Calu3 (cell line): Measurements from ENCODE around the gene MICAL1. TPM values are rescaled to one million over a fixed set of nuclear protein-coding genes. Genes with fewer than 3 reads are reported as not detected.

ENCODE experiments used
- BruUV-seq: library from RNA; stranded (reverse); fragments of 400-500 nt; replicated peaks from 2 replicates; lab custom pipeline; 2021; lab: Mats Ljungman, UMichigan
- CTCF ChIA-PET: fragments of 300-600 bp; sonication (Branson Sonifier 250); formaldehyde crosslinking; loops from one replicate; lab custom pipeline; 2022; ENCODE audit warnings: antibody characterized with exemption; lab: Charles Lee
- DNase-seq: peaks from one replicate; pipeline ENCODE4 v3.0.0; 2022
- H3K27ac Mint-ChIP-seq: one replicate; pipeline ENCODE4 v1.8.0; 2022; ENCODE audit warnings: mixed read lengths; ENCODE audit not compliant: unreplicated experiment
- H3K27me3 Mint-ChIP-seq: one replicate; pipeline ENCODE4 v1.8.0; 2022; ENCODE audit warnings: mixed read lengths; ENCODE audit not compliant: unreplicated experiment
- H3K36me3 Mint-ChIP-seq: one replicate; pipeline ENCODE4 v1.8.0; 2022; ENCODE audit warnings: mild to moderate bottlenecking, moderate library complexity, mixed read lengths; ENCODE audit not compliant: insufficient read depth, unreplicated experiment
- H3K4me1 Mint-ChIP-seq: one replicate; pipeline ENCODE4 v1.8.0; 2022; ENCODE audit warnings: mild to moderate bottlenecking, low read depth, mixed read lengths; ENCODE audit not compliant: unreplicated experiment
- H3K4me3 Mint-ChIP-seq: one replicate; pipeline ENCODE4 v1.8.0; 2022; ENCODE audit warnings: mild to moderate bottlenecking, low read depth, moderate library complexity, mixed read lengths; ENCODE audit not compliant: unreplicated experiment
- H3K9me3 Mint-ChIP-seq: one replicate; pipeline ENCODE4 v1.8.0; 2022; ENCODE audit warnings: low read depth, mixed read lengths; ENCODE audit not compliant: unreplicated experiment
- intact Hi-C: fragments of 100-400 bp; cut with micrococcal nuclease; formaldehyde crosslinking; loops from one replicate; pipeline ENCODE4 v1.10.0; 2022; ENCODE audit not compliant: unreplicated experiment
- total RNA-seq: library from RNA; stranded (reverse); gene quantifications from 2 replicates; pipeline ENCODE4 v1.2.3, GENCODE V29; 2022
- TF ChIP-seq, protein P1 (sequence below): fragments of 200-600 bp; IDR thresholded peaks from one replicate; pipeline ENCODE4 v1.8.0; 2022; ENCODE audit warnings: antibody characterized with exemption; ENCODE audit not compliant: unreplicated experiment

The MICAL1 gene
- total RNA-seq, 1 experiment from 2014 or later = 22.5 TPM

GRCh38 chr6:109457562-109457996 is 2.0 kb upstream of the MICAL1 start:
- H3K27ac Mint-ChIP-seq = no peak overlapping the region

DNA sequence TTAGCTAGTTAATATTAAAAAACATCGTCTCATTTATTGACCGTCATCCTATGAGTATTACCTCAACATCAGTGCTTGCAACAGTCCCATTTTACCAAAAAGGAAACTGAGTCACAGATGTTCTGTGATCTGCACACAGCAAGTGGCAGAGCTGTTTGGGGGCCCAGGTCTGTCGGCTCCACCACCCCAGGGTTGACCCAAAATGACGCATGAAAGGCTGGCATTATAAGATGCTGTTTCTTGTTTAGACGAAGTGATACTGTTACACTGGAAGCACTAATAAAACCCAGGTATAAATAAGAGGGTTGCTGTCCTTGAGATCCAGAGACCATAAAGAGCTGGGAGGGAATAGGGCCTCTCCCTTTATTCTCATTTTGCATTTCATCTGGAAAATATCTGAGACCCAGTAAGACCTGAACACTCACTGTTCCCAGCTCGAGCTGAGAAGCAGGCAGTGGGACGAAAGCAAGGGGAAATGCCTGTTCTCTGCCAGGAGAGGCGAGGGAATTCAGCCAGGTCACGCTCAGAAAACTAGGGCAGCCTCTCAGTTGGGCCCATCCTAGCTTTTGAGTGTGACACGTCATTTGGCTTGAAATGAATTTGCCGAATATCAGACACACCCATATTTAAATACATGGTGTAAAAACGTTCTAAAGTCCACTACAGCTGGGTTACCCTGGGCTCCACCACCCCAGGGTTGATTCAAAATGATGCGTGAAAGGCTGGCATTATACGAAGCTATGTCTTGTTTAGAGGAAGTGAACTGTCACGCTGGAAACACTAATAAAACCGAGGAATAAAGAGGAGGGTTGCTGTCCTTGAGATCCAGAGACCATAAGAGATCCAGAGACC is 1.4 kb upstream of the MICAL1 start:
- Mint-ChIP-seq H3K4me1 (peaks cover 15% of the 10 kb centered on the region), H3K27ac (no peak overlapping the region), H3K4me3 (peak overlapping the region; percentile 95), H3K27me3 (no peaks in the 10 kb centered on the region), H3K9me3 (no peaks in the 10 kb centered on the region), H3K36me3 (peaks cover 34% of the 10 kb centered on the region)
- CTCF ChIA-PET = interaction anchor here (0.5 to 1.7 kb wide), 5 partner anchors 17 to 91 kb away, joined by 3 to 4 read pairs (median 3); partner anchors contain the start of genes PPIL6 and SMPD2
- TF ChIP-seq, protein P1, sequence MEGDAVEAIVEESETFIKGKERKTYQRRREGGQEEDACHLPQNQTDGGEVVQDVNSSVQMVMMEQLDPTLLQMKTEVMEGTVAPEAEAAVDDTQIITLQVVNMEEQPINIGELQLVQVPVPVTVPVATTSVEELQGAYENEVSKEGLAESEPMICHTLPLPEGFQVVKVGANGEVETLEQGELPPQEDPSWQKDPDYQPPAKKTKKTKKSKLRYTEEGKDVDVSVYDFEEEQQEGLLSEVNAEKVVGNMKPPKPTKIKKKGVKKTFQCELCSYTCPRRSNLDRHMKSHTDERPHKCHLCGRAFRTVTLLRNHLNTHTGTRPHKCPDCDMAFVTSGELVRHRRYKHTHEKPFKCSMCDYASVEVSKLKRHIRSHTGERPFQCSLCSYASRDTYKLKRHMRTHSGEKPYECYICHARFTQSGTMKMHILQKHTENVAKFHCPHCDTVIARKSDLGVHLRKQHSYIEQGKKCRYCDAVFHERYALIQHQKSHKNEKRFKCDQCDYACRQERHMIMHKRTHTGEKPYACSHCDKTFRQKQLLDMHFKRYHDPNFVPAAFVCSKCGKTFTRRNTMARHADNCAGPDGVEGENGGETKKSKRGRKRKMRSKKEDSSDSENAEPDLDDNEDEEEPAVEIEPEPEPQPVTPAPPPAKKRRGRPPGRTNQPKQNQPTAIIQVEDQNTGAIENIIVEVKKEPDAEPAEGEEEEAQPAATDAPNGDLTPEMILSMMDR = no peak
- no peak for DNase-seq
- intact Hi-C loops = no loop called here
- BruUV-seq = no TSS peak

More at GRCh38 chr6:109457562-109457996, 2.0 kb upstream of the MICAL1 start:
- BruUV-seq = no TSS peak
- CTCF ChIA-PET = interaction anchor here (0.6 kb wide), 1 partner anchor 90 kb away, joined by 3 read pairs; no protein-coding TSS in a partner anchor
- H3K27me3 Mint-ChIP-seq = no peaks in the 10 kb centered on the region
- TF ChIP-seq, protein P1 = no peak
- no peak for DNase-seq
- intact Hi-C loops = no loop called here
- no peak overlapping the region for H3K4me3 Mint-ChIP-seq
- H3K9me3 Mint-ChIP-seq = no peaks in the 10 kb centered on the region
- peaks cover 37% of the 10 kb centered on the region for H3K36me3 Mint-ChIP-seq
- H3K4me1 Mint-ChIP-seq = peaks cover 15% of the 10 kb centered on the region

DNA sequence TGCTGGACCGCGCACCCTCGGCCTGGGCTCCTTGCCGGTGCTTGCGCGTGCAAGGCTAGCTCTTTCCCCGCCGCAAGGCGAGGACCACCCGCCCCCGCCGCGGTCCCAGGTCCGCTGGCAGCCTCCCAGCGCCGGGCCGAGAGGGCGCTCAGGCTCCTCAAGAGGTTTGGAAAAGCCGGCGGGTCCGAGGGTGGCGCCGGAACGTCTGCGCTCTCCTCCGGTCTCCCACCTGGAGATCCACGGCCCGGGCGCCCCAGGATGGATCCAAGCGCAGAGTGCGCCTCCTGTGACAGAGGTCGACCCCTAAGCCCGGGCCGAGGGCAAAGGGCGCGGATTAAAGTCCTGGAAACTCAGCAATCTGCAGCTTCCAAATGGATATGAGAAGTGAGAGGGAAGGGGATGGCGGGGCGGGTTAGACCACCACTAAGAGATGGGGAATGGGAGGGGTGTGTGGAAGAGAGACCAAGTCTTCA is 575 bp upstream of the MICAL1 start:
- Mint-ChIP-seq H3K9me3 (no peaks in the 10 kb centered on the region), H3K36me3 (peaks cover 32% of the 10 kb centered on the region), H3K27me3 (no peaks in the 10 kb centered on the region), H3K27ac (no peak overlapping the region), H3K4me1 (peaks cover 15% of the 10 kb centered on the region), H3K4me3 (peak overlapping the region; percentile 95)
- no TSS peak for BruUV-seq
- no peak for DNase-seq
- intact Hi-C loops = no loop called here
- TF ChIP-seq, protein P1 = no peak
- CTCF ChIA-PET = interaction anchor here (0.6 to 1.7 kb wide), 3 partner anchors 16 to 72 kb away, joined by 3 to 4 read pairs (median 4); partner anchors contain the start of genes PPIL6 and SMPD2

DNA sequence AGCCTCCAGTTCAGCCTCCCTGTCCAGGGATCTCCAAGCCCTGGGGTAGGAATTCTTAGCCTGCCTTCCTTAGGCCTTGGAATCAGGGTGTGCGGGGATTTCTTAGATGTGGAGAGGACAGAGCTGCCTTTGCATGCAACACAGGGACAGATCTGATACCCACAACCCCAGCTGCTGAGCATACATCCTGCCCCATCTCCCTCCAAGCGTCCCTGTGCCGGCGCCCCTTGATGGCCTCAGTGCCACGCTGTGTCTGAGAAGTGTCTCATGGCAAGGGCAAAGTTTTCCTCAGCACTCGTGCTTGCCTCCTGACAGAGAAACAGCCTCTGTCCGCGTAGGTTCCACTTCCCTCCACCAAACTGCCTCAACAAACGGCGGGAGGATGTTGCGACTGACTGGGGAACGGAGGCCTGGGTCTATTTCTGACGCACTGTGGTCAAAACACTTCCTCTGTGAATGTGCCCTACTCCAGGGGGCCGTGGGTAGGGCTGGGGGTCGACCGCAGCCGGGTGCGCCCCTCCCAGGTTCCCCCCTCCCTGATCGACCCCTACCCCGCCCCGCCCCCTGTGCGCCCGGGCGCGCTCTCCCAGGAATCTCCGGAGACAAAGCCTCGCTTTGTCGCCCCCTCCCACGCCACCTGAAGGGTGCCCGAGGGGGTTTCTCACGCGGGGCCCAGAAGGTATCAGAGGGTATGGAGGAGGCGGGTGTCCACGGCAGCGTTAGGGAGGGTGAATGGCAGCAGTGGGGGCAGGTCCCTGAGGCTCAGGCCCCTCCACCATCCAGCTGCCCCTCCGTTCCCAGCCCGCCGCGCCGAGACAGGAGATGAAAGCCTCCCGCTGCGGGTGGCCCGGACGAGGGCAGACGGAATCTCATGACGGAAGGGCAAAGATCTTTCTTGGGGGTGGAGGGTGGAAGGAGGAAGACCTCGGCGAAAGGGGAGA is 806 bp downstream of the MICAL1 start:
- peak; percentile 27 for DNase-seq
- Mint-ChIP-seq H3K9me3 (no peaks in the 10 kb centered on the region), H3K27me3 (no peaks in the 10 kb centered on the region), H3K4me3 (peak overlapping the region; percentile 95), H3K36me3 (peaks cover 41% of the 10 kb centered on the region), H3K27ac (peak overlapping the region; percentile 91), H3K4me1 (peaks cover 15% of the 10 kb centered on the region)
- TF ChIP-seq, protein P1 = no peak
- intact Hi-C loops = no loop called here
- no TSS peak for BruUV-seq
- CTCF ChIA-PET = interaction anchor here (0.5 to 1.7 kb wide), 4 partner anchors 15 to 1295 kb away, joined by 4 to 5 read pairs (median 4); partner anchors contain the start of genes PPIL6 and SMPD2
